Upper lobe of right lung (tissue), 1 donor: ENCODE data around the gene ATP6V0A4. TPM values are rescaled to one million over a fixed set of nuclear protein-coding genes. Genes with fewer than 3 reads are reported as not detected.

Experiments used
- ATAC-seq: fragments of 200-7000 bp; cut with Tn5 transposase; one replicate; pipeline ENCODE4 v1.9.1; 2020; ENCODE audit warnings: mild to moderate bottlenecking, moderate library complexity
- DNase-seq: peaks from one replicate; pipeline ENCODE4 v3.0.0-alpha.2; 2020
- H3K27ac ChIP-seq: fragments of 200-600 bp; one replicate; pipeline ENCODE4 v1.8.0; 2022
- H3K27me3 ChIP-seq: fragments of 200-600 bp; one replicate; pipeline ENCODE4 v1.8.0; 2022; ENCODE audit warnings: mild to moderate bottlenecking
- H3K36me3 ChIP-seq: fragments of 200-600 bp; one replicate; pipeline ENCODE4 v1.8.0; 2022
- H3K4me1 ChIP-seq: fragments of 200-600 bp; one replicate; pipeline ENCODE4 v1.8.0; 2022
- H3K4me3 ChIP-seq: fragments of 200-600 bp; one replicate; pipeline ENCODE4 v1.8.0; 2022; ENCODE audit warnings: mild to moderate bottlenecking
- H3K9me3 ChIP-seq: fragments of 200-600 bp; one replicate; pipeline ENCODE4 v1.8.0; 2022
- CTCF ChIP-seq: fragments of 200-600 bp; IDR thresholded peaks from one replicate; pipeline ENCODE4 v1.8.0; 2022; ENCODE audit warnings: antibody characterized with exemption
- intact Hi-C: fragments of 100-400 bp; cut with DNase I; formaldehyde crosslinking; loops from one replicate; pipeline ENCODE4 v1.11.0; 2022
- total RNA-seq: library from RNA; stranded (reverse); fragmentation: NEBNext Ultra II Directional; extraction: Animal tissue kit (Norgen Biotek cat#: 25700); gene quantifications from one replicate; pipeline ENCODE4 v1.2.1, GENCODE V29; 2021
- donor health status: DM: no; HTN: yes; CAD: no; lungs with severe emphysema.

Gene ATP6V0A4
- total RNA-seq, 1 donor from 2014 or later, result 2.4 TPM

- no peak overlapping the region for H3K27ac ChIP-seq
- H3K36me3 ChIP-seq, result no peaks in the 10 kb centered on the region
- no peaks in the 10 kb centered on the region for H3K4me1 ChIP-seq
- no peaks in the 10 kb centered on the region for H3K9me3 ChIP-seq
- H3K27me3 ChIP-seq, result no peaks in the 10 kb centered on the region
- intact Hi-C loops, result no loop called here
- peak; percentile 54 for ATAC-seq
- H3K4me3 ChIP-seq, result no peak overlapping the region
- no peak for DNase-seq
- no peak for TF ChIP-seq CTCF
Measured at GRCh38 chr7:138785587-138786437, 12.2 kb downstream of the ATP6V0A4 start.

GRCh38 chr7:138784692-138785091, 13.3 kb downstream of the ATP6V0A4 start:
- H3K4me1 ChIP-seq, result no peaks in the 10 kb centered on the region
- DNase-seq (no peak), ATAC-seq (peak; percentile 88)
- TF ChIP-seq CTCF, result no peak
- intact Hi-C loops, result no loop called here
- peak overlapping the region; percentile 36 for H3K27ac ChIP-seq
- no peaks in the 10 kb centered on the region for H3K36me3 ChIP-seq
- no peaks in the 10 kb centered on the region for H3K27me3 ChIP-seq
- no peaks in the 10 kb centered on the region for H3K9me3 ChIP-seq
- H3K4me3 ChIP-seq, result no peak overlapping the region

GRCh38 chr7:138781004-138781403, 17.0 kb downstream of the ATP6V0A4 start:
- no peak for TF ChIP-seq CTCF
- ATAC-seq (no peak), DNase-seq (no peak)
- Histone ChIP-seq H3K27me3 (no peaks in the 10 kb centered on the region), H3K36me3 (no peaks in the 10 kb centered on the region), H3K27ac (no peak overlapping the region), H3K4me1 (no peaks in the 10 kb centered on the region), H3K9me3 (no peaks in the 10 kb centered on the region), H3K4me3 (no peak overlapping the region)
- intact Hi-C loops, result no loop called here

GRCh38 chr7:138776166-138776833, 21.7 kb downstream of the ATP6V0A4 start:
- Histone ChIP-seq H3K4me1 (no peaks in the 10 kb centered on the region), H3K36me3 (no peaks in the 10 kb centered on the region), H3K9me3 (no peaks in the 10 kb centered on the region), H3K4me3 (no peak overlapping the region), H3K27me3 (no peaks in the 10 kb centered on the region), H3K27ac (no peak overlapping the region)
- DNase-seq, result no peak
- peak; percentile 82 for ATAC-seq
- TF ChIP-seq CTCF, result no peak
- intact Hi-C loops, result no loop called here

- no peak overlapping the region for H3K27ac ChIP-seq
- no peaks in the 10 kb centered on the region for H3K4me1 ChIP-seq
- no peaks in the 10 kb centered on the region for H3K27me3 ChIP-seq
- H3K4me3 ChIP-seq, result no peak overlapping the region
- DNase-seq, result peak; percentile 51
- no peak for ATAC-seq
- intact Hi-C loops, result no loop called here
- no peak for TF ChIP-seq CTCF
- no peaks in the 10 kb centered on the region for H3K9me3 ChIP-seq
- no peaks in the 10 kb centered on the region for H3K36me3 ChIP-seq
Measured at GRCh38 chr7:138773817-138774216, 24.2 kb downstream of the ATP6V0A4 start.
